GM12873 (cell line): ENCODE measurements around the gene APBB2.

ENCODE experiments used
- TF ChIP-seq, protein P1 (sequence below): IDR thresholded peaks from 2 replicates; pipeline ENCODE4 v1.5.1; 2012; ENCODE audit warnings: low read depth, mild to moderate bottlenecking, moderate library complexity, low read length, control low read depth; ENCODE audit not compliant: insufficient read depth; ENCODE audit errors: missing control alignments

The APBB2 gene

DNA sequence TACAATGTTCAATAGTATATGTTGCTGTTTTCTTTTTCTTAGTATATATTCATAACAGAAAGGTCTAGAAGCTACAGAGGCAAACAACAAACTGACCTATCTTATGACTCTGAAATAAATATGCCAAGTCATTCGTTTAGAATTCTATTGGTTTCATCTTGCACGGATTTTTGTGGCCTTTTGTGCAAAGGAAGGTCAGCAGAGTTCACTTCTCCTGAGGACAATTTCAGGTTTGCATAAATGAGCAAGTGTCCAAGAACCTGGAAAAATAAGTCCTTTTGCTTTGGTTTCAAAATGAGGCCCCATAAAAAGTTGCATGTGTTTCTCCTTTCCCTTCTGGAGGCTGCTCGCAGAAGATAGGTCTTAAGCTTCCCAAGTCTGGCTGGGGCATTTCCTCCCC, 156.9 kb downstream of the APBB2 start:
- TF ChIP-seq, protein P1, sequence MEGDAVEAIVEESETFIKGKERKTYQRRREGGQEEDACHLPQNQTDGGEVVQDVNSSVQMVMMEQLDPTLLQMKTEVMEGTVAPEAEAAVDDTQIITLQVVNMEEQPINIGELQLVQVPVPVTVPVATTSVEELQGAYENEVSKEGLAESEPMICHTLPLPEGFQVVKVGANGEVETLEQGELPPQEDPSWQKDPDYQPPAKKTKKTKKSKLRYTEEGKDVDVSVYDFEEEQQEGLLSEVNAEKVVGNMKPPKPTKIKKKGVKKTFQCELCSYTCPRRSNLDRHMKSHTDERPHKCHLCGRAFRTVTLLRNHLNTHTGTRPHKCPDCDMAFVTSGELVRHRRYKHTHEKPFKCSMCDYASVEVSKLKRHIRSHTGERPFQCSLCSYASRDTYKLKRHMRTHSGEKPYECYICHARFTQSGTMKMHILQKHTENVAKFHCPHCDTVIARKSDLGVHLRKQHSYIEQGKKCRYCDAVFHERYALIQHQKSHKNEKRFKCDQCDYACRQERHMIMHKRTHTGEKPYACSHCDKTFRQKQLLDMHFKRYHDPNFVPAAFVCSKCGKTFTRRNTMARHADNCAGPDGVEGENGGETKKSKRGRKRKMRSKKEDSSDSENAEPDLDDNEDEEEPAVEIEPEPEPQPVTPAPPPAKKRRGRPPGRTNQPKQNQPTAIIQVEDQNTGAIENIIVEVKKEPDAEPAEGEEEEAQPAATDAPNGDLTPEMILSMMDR: no peak

GRCh38 chr4:41052287-41052686, 162.1 kb downstream of the APBB2 start:
- TF ChIP-seq, protein P1: no peak

GRCh38 chr4:41050880-41051775, 163.2 kb downstream of the APBB2 start:
- TF ChIP-seq, protein P1: no peak

DNA sequence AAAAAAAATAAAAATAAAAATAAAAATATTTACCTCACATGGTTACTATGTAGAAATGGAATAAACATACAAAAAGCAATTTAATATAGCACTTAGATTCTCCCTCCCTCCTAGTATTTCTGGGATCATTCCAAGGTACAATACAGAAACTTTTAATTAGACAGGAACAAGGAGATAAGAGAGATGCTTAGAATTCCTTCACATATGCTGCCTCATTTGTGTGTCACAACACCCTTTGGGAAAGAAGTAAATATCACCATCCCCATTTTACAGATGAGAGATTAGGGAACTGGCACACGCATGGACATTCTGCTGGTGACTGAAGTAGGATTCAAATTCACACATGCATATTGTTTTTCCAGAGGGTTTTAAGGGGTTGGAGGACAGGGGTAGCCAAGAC, 164.2 kb downstream of the APBB2 start:
- TF ChIP-seq, protein P1: no peak

DNA sequence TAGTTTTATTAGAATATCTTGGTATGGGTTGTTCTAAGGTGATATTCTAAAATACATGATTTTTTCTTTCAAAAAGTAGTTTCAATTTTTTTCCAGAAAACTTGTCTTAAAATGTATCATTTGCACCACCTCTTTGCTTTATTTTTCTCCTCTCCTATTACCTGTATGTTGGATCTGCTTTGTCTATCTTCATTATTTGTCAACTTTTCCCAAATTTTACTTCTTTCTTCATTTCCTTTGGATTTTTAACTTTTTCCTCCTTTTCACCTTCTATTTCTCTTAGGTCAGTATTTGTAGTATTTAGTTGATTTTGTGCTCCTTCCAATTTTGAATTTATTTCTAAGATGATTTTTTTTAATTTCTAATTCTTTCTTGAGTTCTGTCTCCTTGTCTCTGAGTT, 169.6 kb downstream of the APBB2 start:
- TF ChIP-seq, protein P1: no peak

DNA sequence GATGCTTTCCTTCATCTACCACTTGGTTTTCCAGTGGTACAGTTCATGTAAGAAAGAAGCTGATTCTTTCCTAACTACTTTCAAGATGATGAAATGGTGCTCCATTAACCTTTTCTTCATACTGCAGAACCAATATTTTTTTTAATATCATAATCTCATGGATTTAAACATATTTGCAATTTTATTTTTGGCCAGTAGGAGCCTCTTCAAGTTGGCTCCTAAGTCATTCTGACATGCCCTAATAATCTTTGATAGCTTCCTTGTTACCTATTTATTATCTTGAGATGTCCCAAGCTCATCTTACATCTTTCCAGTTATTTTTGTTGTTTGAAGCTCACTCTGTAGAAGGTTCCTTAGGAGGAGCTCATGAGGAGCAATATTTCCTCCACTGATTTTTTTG, 170.2 kb downstream of the APBB2 start:
- TF ChIP-seq, protein P1: no peak

- TF ChIP-seq, protein P1: no peak
These were observed 170.9 kb downstream of the APBB2 start for GRCh38 chr4:41043465-41043864.
